Mesenchymal stem cell (in vitro differentiated cells and primary cell): Measurements from ENCODE around the gene PPP1R9A.

Source experiments
- DNase-seq: peaks from one replicate; pipeline ENCODE4 v3.0.0-alpha.2; 2013
- H2AFZ ChIP-seq: one replicate; pipeline ENCODE4 v1.6.1; 2013; ENCODE audit warnings: low read depth, mild to moderate bottlenecking, control low read depth, inconsistent platforms, low read length, moderate library complexity
- H2AK5ac ChIP-seq: 2 replicates; pipeline ENCODE4 v1.6.1; 2013; ENCODE audit warnings: low read length, moderate library complexity, mild to moderate bottlenecking, inconsistent platforms; ENCODE audit not compliant: severe bottlenecking
- H2BK120ac ChIP-seq: one replicate; pipeline ENCODE4 v1.6.1; 2013; ENCODE audit warnings: low read depth, mild to moderate bottlenecking, inconsistent platforms, low read length, moderate library complexity
- H2BK12ac ChIP-seq, 2 experiments: one replicate each; pipeline ENCODE4 v1.6.1; 2013; ENCODE audit warnings: inconsistent platforms in 2 of 2, low read length in 2 of 2, mild to moderate bottlenecking in 2 of 2, moderate library complexity in 2 of 2, control low read depth in 1 of 2
- H2BK15ac ChIP-seq: one replicate; pipeline ENCODE4 v1.6.1; 2013; ENCODE audit warnings: mild to moderate bottlenecking, low read depth, inconsistent platforms; ENCODE audit not compliant: poor library complexity, severe bottlenecking
- H2BK5ac ChIP-seq: 2 replicates; pipeline ENCODE4 v1.6.1; 2013; ENCODE audit warnings: low read depth, mild to moderate bottlenecking, low read length, control low read depth, inconsistent platforms; ENCODE audit not compliant: poor library complexity, severe bottlenecking
- H3K14ac ChIP-seq, 2 experiments: one replicate each; pipeline ENCODE4 v1.6.1; 2013; ENCODE audit warnings: inconsistent platforms in 2 of 2, low read length in 2 of 2, control low read depth in 1 of 2, mild to moderate bottlenecking in 1 of 2, moderate library complexity in 1 of 2
- H3K18ac ChIP-seq, 2 experiments: one replicate each; pipeline ENCODE4 v1.6.1; 2013; ENCODE audit warnings: inconsistent platforms in 2 of 2, low read length in 2 of 2, control low read depth in 1 of 2, low read depth in 1 of 2, mild to moderate bottlenecking in 1 of 2
- H3K23ac ChIP-seq, 2 experiments: one replicate each; pipeline ENCODE4 v1.6.1; 2013; ENCODE audit warnings: inconsistent platforms in 2 of 2, low read length in 2 of 2, mild to moderate bottlenecking in 2 of 2, moderate library complexity in 2 of 2, control low read depth in 1 of 2
- H3K27ac ChIP-seq: 2 replicates; pipeline ENCODE4 v1.5.1; 2013; ENCODE audit warnings: mild to moderate bottlenecking, moderate library complexity, low read length, control low read depth, inconsistent platforms; ENCODE audit not compliant: poor library complexity, severe bottlenecking
- H3K27me3 ChIP-seq, 2 experiments: 2 replicates each; pipeline versions ENCODE4 v1.6.1 to v1.7.0; 2013; ENCODE audit warnings: low read length in 2 of 2, mild to moderate bottlenecking in 2 of 2, moderate library complexity in 2 of 2, control low read depth in 1 of 2, inconsistent platforms in 1 of 2; ENCODE audit not compliant: control insufficient read depth in 1 of 2, insufficient read depth in 1 of 2
- H3K36me3 ChIP-seq, 2 experiments: 2 replicates each; pipeline versions ENCODE4 v1.6.1 to v1.7.0; 2013; ENCODE audit warnings: low read length in 2 of 2, control low read depth in 1 of 2, inconsistent platforms in 1 of 2, low read depth in 1 of 2, mild to moderate bottlenecking in 1 of 2; ENCODE audit not compliant: insufficient read depth in 2 of 2, control insufficient read depth in 1 of 2
- H3K4ac ChIP-seq, 2 experiments: one replicate each; pipeline ENCODE4 v1.6.1; 2013; ENCODE audit warnings: inconsistent platforms in 2 of 2, low read length in 2 of 2, mild to moderate bottlenecking in 2 of 2, moderate library complexity in 2 of 2, control low read depth in 1 of 2, low read depth in 1 of 2
- H3K4me1 ChIP-seq: 2 replicates; pipeline ENCODE4 v1.6.1; 2013; ENCODE audit warnings: low read depth, low read length, control low read depth; ENCODE audit not compliant: control insufficient read depth, insufficient read depth
- H3K4me2 ChIP-seq: 2 replicates; pipeline ENCODE4 v1.6.1; 2013; ENCODE audit warnings: low read length, mild to moderate bottlenecking, inconsistent platforms; ENCODE audit not compliant: poor library complexity, severe bottlenecking
- H3K4me3 ChIP-seq, 2 experiments: 2 replicates each; pipeline versions ENCODE4 v1.5.1 to v1.7.0; 2013; ENCODE audit warnings: low read length in 2 of 2, mild to moderate bottlenecking in 2 of 2, control low read depth in 1 of 2, low read depth in 1 of 2; ENCODE audit not compliant: insufficient read depth in 1 of 2
- H3K79me1 ChIP-seq: replicated peaks from 2 replicates; pipeline ENCODE4 v1.6.1; 2013; ENCODE audit warnings: mild to moderate bottlenecking, control low read depth, low read length, inconsistent platforms; ENCODE audit not compliant: poor library complexity, severe bottlenecking
- H3K9ac ChIP-seq: 2 replicates; pipeline ENCODE4 v1.7.0; 2013; ENCODE audit warnings: mild to moderate bottlenecking, low read length, moderate library complexity
- H3K9me3 ChIP-seq: 2 replicates; pipeline ENCODE4 v1.7.0; 2013; ENCODE audit warnings: mild to moderate bottlenecking, low read length; ENCODE audit not compliant: control insufficient read depth
- H4K8ac ChIP-seq: one replicate; pipeline ENCODE4 v1.6.1; 2013; ENCODE audit warnings: inconsistent platforms, mild to moderate bottlenecking, low read length, moderate library complexity
- H4K91ac ChIP-seq: one replicate; pipeline ENCODE4 v1.6.1; 2013; ENCODE audit warnings: mild to moderate bottlenecking, low read length, inconsistent platforms
- WGBS: methylation state at CpG from one replicate; pipeline ENCODE4 v1.1.7; 2013; ENCODE audit warnings: mixed read lengths; 5-methylcytosine and 5-hydroxymethylcytosine counted together

PPP1R9A gene

GRCh38 chr7:94969434-94970084, 62.2 kb downstream of the PPP1R9A start:
- Histone ChIP-seq H3K27ac (no peak overlapping the region), H3K4me2 (no peak overlapping the region), H2BK120ac (no peak overlapping the region), H2BK5ac (peak overlapping the region; percentile 20), H3K14ac (no peak overlapping the region), H3K27me3 (no peaks in the 10 kb centered on the region), H2BK15ac (no peak overlapping the region), H3K9me3 (no peaks in the 10 kb centered on the region), H3K4ac (no peak overlapping the region), H2BK12ac (no peak overlapping the region), H3K4me3 (no peak overlapping the region), H2AFZ (no peak overlapping the region), H3K79me1 (peaks cover 2% of the 10 kb centered on the region), H4K91ac (no peak overlapping the region), H3K18ac (no peak overlapping the region), H3K23ac (no peak overlapping the region), H3K36me3 (no peaks in the 10 kb centered on the region), H3K4me1 (peaks cover 11% of the 10 kb centered on the region), H2AK5ac (peak overlapping the region; percentile 79), H3K9ac (no peak overlapping the region), H4K8ac (no peak overlapping the region)
- DNase-seq, result no peak
- WGBS, result 51% methylated on average over 8 of the region's 8 CpGs

- no peak overlapping the region for H4K91ac ChIP-seq
- no peak for DNase-seq
- no peak overlapping the region for H3K4me2 ChIP-seq
Measured at GRCh38 chr7:94970085-94970576, 62.7 kb downstream of the PPP1R9A start.

GRCh38 chr7:94971051-94971867, 63.9 kb downstream of the PPP1R9A start:
- Histone ChIP-seq H3K14ac (no peak overlapping the region), H2AFZ (no peak overlapping the region), H3K79me1 (peaks cover 2% of the 10 kb centered on the region), H4K8ac (no peak overlapping the region), H3K18ac (no peak overlapping the region), H3K9ac (peak overlapping the region; percentile 22), H3K4ac (no peak overlapping the region), H2AK5ac (no peak overlapping the region), H2BK120ac (no peak overlapping the region), H2BK5ac (no peak overlapping the region), H2BK15ac (no peak overlapping the region), H3K36me3 (no peaks in the 10 kb centered on the region), H3K27ac (peak overlapping the region; percentile 98), H3K4me3 (peak overlapping the region in 1 of 2 experiments; percentile 1), H3K4me2 (no peak overlapping the region), H3K23ac (no peak overlapping the region), H3K27me3 (no peaks in the 10 kb centered on the region), H4K91ac (no peak overlapping the region), H3K4me1 (peaks cover 11% of the 10 kb centered on the region), H2BK12ac (no peak overlapping the region), H3K9me3 (no peaks in the 10 kb centered on the region)
- DNase-seq, result no peak
- WGBS, result 51% methylated on average over 1 of the region's 4 CpGs

More at GRCh38 chr7:94970085-94970576, 62.7 kb downstream of the PPP1R9A start:
- Histone ChIP-seq H3K36me3 (no peaks in the 10 kb centered on the region), H2AK5ac (peak overlapping the region; percentile 79), H3K23ac (no peak overlapping the region), H3K27me3 (no peaks in the 10 kb centered on the region), H2BK12ac (no peak overlapping the region), H3K4me1 (peaks cover 11% of the 10 kb centered on the region), H2BK15ac (no peak overlapping the region), H3K18ac (no peak overlapping the region), H3K4me3 (no peak overlapping the region), H4K8ac (no peak overlapping the region), H3K9ac (no peak overlapping the region), H3K14ac (peak overlapping the region in 1 of 2 experiments; percentile 26), H3K79me1 (peaks cover 2% of the 10 kb centered on the region), H2BK5ac (peak overlapping the region; percentile 20), H3K4ac (no peak overlapping the region), H2AFZ (no peak overlapping the region), H2BK120ac (no peak overlapping the region), H3K9me3 (no peaks in the 10 kb centered on the region), H3K27ac (peak overlapping the region; percentile 45)
- 81% methylated on average over 7 of the region's 7 CpGs for whole genome bisulfite sequencing

GRCh38 chr7:94972296-94972695, 64.9 kb downstream of the PPP1R9A start:
- Histone ChIP-seq H3K4me3 (no peak overlapping the region), H2BK120ac (no peak overlapping the region), H2BK15ac (no peak overlapping the region), H2AK5ac (no peak overlapping the region), H3K18ac (no peak overlapping the region), H3K4me2 (no peak overlapping the region), H3K4me1 (peaks cover 11% of the 10 kb centered on the region), H3K79me1 (peaks cover 4% of the 10 kb centered on the region), H3K36me3 (no peaks in the 10 kb centered on the region), H4K91ac (no peak overlapping the region), H2AFZ (no peak overlapping the region), H3K9ac (no peak overlapping the region), H3K27me3 (no peaks in the 10 kb centered on the region), H3K4ac (no peak overlapping the region), H3K9me3 (no peaks in the 10 kb centered on the region), H3K27ac (peak overlapping the region; percentile 59), H2BK5ac (no peak overlapping the region), H3K14ac (no peak overlapping the region), H3K23ac (no peak overlapping the region), H2BK12ac (no peak overlapping the region), H4K8ac (no peak overlapping the region)
- 77% methylated on average over 1 of the region's 2 CpGs for WGBS
- DNase-seq, result no peak
